ENCODE measurements around the gene CPT1A.
A peak's percentile ranks its signal among the peaks of the same experiment; 100 is the strongest.

CPT1A gene

GRCh38 chr11:68828957-68829356 lies 12.8 kb downstream of the CPT1A start:
- DNase-seq, result no peak

- DNase-seq, result no peak
Measured at GRCh38 chr11:68828155-68828931, 13.4 kb downstream of the CPT1A start.

- DNase-seq, result no peak
Measured at GRCh38 chr11:68827733-68828132, 14.0 kb downstream of the CPT1A start.

DNA sequence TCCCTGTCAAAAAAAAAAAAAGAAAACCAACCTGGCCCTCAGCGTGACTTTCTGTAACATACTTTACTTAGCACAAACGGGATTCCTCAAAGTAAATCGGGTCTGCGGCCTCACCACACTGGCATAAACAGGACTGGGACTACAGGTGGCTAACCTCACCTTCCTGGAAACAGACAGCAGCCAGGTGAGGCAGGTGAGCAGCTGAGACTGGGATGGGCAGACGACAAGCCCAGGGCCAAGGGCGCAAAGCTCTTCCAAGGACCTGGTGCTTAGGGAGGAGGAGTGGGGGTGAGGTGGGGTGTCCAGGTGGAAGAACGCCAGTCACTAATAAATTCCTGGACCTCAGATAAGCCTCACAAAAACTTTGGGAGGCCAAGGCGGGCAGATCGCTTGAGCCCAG lies 15.0 kb downstream of the CPT1A start:
- DNase-seq, result no peak

DNA sequence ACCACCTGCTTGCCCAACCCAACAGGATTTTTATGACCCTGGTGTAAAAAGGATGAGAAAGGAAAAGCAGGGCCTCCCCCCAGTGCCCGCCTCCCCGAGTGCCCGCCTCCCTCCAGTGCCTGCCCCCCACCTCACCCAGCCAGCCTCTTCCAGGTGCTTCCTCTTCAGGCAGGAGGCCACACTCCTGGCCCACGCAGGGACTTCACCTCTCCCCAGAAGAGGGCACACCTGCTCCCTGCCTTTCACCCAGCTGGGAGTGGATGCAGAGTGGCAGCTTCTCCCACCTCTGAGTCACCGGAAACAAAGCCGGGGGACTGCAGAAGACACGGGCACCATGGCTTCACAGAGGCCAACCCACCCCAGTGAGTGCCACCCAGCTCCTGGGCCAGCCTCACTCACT lies 16.1 kb downstream of the CPT1A start:
- peak; percentile 46 for DNase-seq

DNA sequence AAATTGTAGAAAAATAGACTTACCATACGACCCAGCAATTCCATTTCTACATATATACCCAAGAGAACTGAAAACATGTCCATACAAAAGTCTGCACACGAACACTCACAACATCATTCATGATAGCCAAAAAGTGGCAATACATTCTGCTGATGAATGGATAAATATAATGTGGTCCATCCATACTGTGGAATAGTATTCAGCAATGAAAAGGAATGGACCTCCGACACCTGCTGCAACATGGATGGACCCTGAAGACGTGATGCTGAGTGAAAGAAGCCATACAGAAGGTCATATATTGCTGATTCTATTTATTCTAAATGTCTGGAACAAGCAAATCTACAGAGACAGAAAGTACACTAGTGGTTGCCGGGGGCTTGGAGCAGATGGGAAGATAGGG lies 19.2 kb downstream of the CPT1A start:
- DNase-seq, result no peak

- DNase-seq, result no peak
Measured at GRCh38 chr11:68821670-68822069, 20.0 kb downstream of the CPT1A start.

GRCh38 chr11:68819362-68819761 lies 22.4 kb downstream of the CPT1A start:
- DNase-seq, result no peak

DNA sequence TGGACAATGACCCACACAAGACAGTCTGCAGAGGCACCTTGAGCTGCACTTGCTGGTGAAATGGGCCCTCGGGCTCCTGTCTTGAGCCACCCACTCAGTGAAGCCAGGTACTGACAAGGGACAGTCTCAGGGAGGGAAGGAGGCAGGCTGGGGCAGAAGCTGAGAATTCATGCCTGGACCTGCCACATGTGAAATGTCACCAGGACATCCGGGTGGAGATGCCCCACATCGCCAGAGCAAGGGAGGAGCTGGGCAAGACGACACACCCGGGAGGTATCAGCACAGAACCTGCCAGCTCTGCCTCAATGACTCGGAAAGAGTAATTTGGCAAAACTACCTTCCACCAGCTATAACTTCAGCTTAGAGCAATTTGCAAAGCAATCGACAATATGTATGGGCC lies 23.5 kb downstream of the CPT1A start:
- no peak for DNase-seq

- DNase-seq, result no peak
Measured at GRCh38 chr11:68817554-68817953, 24.2 kb downstream of the CPT1A start.

DNA sequence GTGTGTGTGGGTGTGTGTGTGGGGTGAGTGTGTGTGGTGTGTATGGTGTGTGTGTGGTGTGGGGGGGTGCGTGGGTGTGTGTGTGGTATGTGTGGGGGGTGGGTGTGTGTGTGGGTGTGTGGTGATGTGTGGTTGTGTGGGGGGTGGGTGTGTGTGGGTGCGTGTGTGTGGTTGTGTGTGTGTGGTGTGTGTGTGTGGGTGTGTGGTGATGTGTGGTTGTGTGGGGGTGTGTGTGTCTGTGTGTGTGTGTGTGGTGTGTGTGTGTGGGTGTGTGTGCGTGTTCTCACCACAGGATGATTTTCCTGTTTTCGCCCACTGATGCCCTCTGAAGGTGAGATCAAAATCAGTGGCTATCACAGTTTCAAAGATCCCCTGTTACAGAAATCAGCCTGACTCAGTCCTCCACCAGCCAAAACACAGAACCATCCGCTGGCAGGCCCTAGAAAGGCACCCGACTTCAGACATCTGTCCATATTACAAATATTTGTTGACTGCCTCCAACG lies 24.7 kb downstream of the CPT1A start:
- DNase-seq, result no peak

GRCh38 chr11:68816251-68816776 lies 25.4 kb downstream of the CPT1A start:
- DNase-seq, result no peak

DNA sequence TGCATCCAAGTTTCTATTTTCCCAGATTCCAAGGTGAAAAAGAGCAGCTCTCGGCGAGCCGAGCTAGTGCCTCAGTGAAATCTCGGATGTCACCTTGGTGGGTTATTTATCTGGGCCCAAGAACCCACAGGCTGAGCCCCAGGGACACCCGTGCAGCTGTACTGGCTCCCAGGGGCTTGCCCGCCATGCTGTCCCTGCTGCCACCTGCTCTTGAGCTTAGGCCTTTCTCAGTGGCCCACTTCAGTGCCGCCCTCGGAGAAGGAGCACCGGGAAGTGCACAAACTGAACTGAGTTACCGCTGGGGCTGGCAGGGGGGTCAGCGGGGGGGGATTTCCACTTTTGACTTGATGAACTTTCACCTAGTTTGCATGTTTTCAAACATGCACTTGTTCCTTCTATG lies 27.9 kb downstream of the CPT1A start:
- DNase-seq, result no peak

- DNase-seq, result no peak
Measured at GRCh38 chr11:68812526-68812925, 29.2 kb downstream of the CPT1A start.

DNA sequence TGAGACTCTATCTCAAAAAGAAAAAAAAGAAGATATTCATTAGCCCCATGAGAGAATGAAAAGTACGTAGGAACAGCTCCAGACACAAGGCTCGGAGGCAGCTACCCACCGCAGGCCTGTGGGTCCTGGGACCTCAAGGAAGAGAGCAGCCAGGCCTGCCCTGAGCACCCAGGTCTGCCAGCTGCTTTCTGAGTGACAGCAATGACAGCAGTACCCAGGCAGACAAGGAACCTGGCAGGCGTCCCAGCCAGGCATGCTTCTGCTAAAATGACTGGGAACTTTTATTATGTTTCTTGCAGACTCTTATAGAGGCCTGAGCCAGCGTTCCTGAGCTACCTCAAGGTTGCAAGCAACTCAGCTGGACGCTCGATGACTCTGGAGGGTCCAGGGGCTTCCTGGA lies 31.6 kb downstream of the CPT1A start:
- DNase-seq, result no peak

GRCh38 chr11:68809506-68809905 lies 32.2 kb downstream of the CPT1A start:
- no peak for DNase-seq

- DNase-seq, result no peak
Measured at GRCh38 chr11:68808787-68809186, 32.9 kb downstream of the CPT1A start.

- no peak for DNase-seq
Measured at GRCh38 chr11:68806931-68807844, 34.5 kb downstream of the CPT1A start.

- no peak for DNase-seq
Measured at GRCh38 chr11:68804786-68805185, 36.9 kb downstream of the CPT1A start.

DNA sequence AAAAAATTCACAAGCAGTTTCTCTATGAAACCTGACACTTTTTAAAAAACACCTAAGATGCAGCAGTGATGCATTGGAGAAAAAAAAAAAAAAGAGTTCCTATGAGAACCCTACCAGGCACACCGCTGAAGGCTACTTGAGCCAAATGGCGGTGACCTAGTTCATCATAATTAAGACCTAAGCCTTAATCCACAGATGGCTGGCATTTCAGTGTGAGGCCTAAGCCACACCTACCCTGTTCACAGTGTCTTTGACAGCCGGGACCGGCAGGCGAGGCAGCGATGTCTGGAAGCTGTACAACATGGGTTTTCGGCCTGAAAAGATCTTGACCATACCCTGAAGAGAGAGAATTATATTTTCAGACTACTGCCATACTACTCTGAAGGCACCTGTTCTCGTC lies 38.0 kb downstream of the CPT1A start:
- no peak for DNase-seq

- DNase-seq, result peak; percentile 33
Measured at GRCh38 chr11:68798221-68798813, 43.4 kb downstream of the CPT1A start.

DNA sequence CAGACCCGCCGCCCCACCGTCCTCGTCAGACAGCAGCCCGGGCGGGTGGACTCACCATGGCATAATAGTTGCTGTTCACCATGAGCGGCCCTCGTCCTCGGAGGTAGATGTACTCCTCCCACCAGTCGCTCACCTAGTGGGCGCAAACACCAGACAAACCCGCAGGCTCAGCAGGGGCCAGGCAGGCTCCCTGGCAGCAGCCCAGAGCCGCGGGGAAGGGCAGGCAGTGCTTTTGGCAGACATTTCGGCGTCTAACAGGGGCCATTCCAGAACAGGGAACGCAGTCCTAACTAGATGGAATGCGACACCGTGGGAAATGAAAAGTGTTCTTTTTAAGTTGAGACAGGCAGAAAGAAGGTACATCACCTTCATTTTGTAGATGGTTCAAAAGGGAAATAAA lies 44.9 kb downstream of the CPT1A start:
- no peak for DNase-seq

GRCh38 chr11:68792400-68792966 lies 49.2 kb downstream of the CPT1A start:
- DNase-seq, result no peak
